ENCODE results near the gene CDT1. TPM values are rescaled to one million over a fixed set of nuclear protein-coding genes. Genes with fewer than 3 reads are reported as not detected.

Gene CDT1
- total and polyA plus RNA-seq, 10 of the 15 experiments (the other 5 are each of a cell fraction or from before 2014, with no cell fraction given): 0.50 to 87.6 (median 8.8) TPM

DNA sequence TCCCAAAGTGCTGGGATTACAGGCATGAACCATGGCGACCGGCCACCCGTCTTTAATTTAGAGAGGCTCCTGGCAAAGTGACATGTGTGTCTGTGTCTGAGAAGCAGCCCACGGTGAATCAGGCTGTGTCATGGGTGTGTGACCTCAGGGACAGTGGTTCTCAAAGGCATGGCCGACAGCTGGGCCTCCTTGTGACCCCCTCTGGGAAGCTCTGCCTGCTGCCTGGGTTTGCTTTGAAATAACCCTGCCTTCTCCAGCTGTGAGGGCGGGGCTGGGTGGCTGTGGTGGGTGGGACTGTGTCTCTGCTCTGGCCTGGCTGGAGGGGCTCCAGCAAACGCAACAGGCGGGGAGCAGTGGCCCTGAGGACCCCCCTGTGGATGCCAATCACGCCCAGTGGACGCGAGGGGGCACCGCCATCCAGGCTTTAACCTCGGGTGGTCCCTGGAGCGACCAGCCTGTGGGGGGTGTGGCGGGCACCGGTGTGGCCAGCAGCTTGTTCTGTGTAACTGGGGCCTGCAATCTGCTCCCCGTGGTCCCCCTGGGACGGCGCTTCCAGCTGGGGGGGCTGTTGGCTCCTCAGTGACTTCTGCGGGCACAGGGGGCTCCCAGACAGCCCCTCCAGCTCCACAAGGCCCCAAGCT is 16.9 kb downstream of the CDT1 start:
- no peak for TF ChIP-seq JUNB (IDR thresholded peaks at IDR 0.05)
- TF ChIP-seq, protein P1, sequence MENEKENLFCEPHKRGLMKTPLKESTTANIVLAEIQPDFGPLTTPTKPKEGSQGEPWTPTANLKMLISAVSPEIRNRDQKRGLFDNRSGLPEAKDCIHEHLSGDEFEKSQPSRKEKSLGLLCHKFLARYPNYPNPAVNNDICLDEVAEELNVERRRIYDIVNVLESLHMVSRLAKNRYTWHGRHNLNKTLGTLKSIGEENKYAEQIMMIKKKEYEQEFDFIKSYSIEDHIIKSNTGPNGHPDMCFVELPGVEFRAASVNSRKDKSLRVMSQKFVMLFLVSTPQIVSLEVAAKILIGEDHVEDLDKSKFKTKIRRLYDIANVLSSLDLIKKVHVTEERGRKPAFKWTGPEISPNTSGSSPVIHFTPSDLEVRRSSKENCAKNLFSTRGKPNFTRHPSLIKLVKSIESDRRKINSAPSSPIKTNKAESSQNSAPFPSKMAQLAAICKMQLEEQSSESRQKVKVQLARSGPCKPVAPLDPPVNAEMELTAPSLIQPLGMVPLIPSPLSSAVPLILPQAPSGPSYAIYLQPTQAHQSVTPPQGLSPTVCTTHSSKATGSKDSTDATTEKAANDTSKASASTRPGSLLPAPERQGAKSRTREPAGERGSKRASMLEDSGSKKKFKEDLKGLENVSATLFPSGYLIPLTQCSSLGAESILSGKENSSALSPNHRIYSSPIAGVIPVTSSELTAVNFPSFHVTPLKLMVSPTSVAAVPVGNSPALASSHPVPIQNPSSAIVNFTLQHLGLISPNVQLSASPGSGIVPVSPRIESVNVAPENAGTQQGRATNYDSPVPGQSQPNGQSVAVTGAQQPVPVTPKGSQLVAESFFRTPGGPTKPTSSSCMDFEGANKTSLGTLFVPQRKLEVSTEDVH (IDR thresholded peaks at IDR 0.05; ENCODE audit: low read depth, partially characterized antibody): no peak
- TF ChIP-seq NRF1 (conservative IDR thresholded peaks at IDR 0.05; ENCODE audit: low read depth, low read length): no peak
- TF ChIP-seq CEBPB (IDR thresholded peaks at IDR 0.05; ENCODE audit: borderline replicate concordance in 1 of 2, low read depth in 2 of 2, low read length in 2 of 2): no peak
- TF ChIP-seq, protein P2, sequence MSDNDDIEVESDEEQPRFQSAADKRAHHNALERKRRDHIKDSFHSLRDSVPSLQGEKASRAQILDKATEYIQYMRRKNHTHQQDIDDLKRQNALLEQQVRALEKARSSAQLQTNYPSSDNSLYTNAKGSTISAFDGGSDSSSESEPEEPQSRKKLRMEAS (IDR thresholded peaks at IDR 0.05; ENCODE audit: low read depth, low read length): no peak
- TF ChIP-seq, protein P3, sequence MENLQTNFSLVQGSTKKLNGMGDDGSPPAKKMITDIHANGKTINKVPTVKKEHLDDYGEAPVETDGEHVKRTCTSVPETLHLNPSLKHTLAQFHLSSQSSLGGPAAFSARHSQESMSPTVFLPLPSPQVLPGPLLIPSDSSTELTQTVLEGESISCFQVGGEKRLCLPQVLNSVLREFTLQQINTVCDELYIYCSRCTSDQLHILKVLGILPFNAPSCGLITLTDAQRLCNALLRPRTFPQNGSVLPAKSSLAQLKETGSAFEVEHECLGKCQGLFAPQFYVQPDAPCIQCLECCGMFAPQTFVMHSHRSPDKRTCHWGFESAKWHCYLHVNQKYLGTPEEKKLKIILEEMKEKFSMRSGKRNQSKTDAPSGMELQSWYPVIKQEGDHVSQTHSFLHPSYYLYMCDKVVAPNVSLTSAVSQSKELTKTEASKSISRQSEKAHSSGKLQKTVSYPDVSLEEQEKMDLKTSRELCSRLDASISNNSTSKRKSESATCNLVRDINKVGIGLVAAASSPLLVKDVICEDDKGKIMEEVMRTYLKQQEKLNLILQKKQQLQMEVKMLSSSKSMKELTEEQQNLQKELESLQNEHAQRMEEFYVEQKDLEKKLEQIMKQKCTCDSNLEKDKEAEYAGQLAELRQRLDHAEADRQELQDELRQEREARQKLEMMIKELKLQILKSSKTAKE (IDR thresholded peaks at IDR 0.05; ENCODE audit: low read depth, poor library complexity, severe bottlenecking): no peak
- TF ChIP-seq PAX8 (IDR thresholded peaks at IDR 0.05): no peak
- TF ChIP-seq, protein P4, sequence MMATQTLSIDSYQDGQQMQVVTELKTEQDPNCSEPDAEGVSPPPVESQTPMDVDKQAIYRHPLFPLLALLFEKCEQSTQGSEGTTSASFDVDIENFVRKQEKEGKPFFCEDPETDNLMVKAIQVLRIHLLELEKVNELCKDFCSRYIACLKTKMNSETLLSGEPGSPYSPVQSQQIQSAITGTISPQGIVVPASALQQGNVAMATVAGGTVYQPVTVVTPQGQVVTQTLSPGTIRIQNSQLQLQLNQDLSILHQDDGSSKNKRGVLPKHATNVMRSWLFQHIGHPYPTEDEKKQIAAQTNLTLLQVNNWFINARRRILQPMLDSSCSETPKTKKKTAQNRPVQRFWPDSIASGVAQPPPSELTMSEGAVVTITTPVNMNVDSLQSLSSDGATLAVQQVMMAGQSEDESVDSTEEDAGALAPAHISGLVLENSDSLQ (IDR thresholded peaks at IDR 0.05): no peak
- no peak for TF ChIP-seq POLR2AphosphoS2 (IDR thresholded peaks at IDR 0.05; ENCODE audit: low read depth, low read length)
- no peak for TF ChIP-seq IKZF1 (conservative IDR thresholded peaks at IDR 0.05)
- no peak for TF ChIP-seq EED (IDR thresholded peaks at IDR 0.05; ENCODE audit: low read depth)
- TF ChIP-seq IRF4 (IDR thresholded peaks at IDR 0.05; ENCODE audit: low read depth, low read length): no peak
- TF ChIP-seq, protein P5, sequence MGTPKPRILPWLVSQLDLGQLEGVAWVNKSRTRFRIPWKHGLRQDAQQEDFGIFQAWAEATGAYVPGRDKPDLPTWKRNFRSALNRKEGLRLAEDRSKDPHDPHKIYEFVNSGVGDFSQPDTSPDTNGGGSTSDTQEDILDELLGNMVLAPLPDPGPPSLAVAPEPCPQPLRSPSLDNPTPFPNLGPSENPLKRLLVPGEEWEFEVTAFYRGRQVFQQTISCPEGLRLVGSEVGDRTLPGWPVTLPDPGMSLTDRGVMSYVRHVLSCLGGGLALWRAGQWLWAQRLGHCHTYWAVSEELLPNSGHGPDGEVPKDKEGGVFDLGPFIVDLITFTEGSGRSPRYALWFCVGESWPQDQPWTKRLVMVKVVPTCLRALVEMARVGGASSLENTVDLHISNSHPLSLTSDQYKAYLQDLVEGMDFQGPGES (IDR thresholded peaks at IDR 0.05): no peak
- no peak for TF ChIP-seq PML (IDR thresholded peaks at IDR 0.05; ENCODE audit: low read length)
- TF ChIP-seq EP300 (IDR thresholded peaks at IDR 0.05; ENCODE audit: borderline replicate concordance in 1 of 2, control insufficient read depth in 1 of 2, low read depth in 2 of 2, low read length in 2 of 2): no peak
- TF ChIP-seq GATAD2B (conservative IDR thresholded peaks at IDR 0.05; ENCODE audit: low read depth): no peak
- no peak for TF ChIP-seq SMC3 (IDR thresholded peaks at IDR 0.05; ENCODE audit: borderline replicate concordance, low read length)
- ChIA-PET SMC1A (ENCODE audit: uncharacterized antibody, unreplicated experiment) (no interaction called here), CTCF (no interaction called here), POLR2A (no interaction called here), RAD21 (ENCODE audit: unreplicated experiment) (interaction anchor here (0.6 kb wide), 1 partner anchor 75 kb away, joined by 3 read pairs; no protein-coding TSS in a partner anchor)
- Histone ChIP-seq H3K4me1 (ENCODE audit: control insufficient read depth, insufficient read depth, low read length) (no peaks in the 10 kb centered on the region), H3K79me2 (ENCODE audit: control insufficient read depth, insufficient read depth, low read length) (no peaks in the 10 kb centered on the region), H2AFZ (ENCODE audit: control insufficient read depth, low read depth, low read length) (no peak overlapping the region), H3K4me3 (no peak overlapping the region), H3K36me3 (ENCODE audit: control insufficient read depth in 2 of 2, insufficient read depth in 2 of 2, low read length in 1 of 2) (no peaks in the 10 kb centered on the region), H3K9ac (ENCODE audit: control insufficient read depth, insufficient read depth, low read length) (no peak overlapping the region), H3K4me2 (ENCODE audit: control insufficient read depth, insufficient read depth) (no peak overlapping the region), H3K27me3 (replicated peaks in 1 of 2; ENCODE audit: control insufficient read depth in 2 of 2, insufficient read depth in 2 of 2, low read length in 1 of 2) (no peaks in the 10 kb centered on the region), H3K9me3 (replicated peaks; ENCODE audit: control insufficient read depth, insufficient read depth, low read length) (no peaks in the 10 kb centered on the region), H4K20me1 (ENCODE audit: control insufficient read depth, insufficient read depth) (no peaks in the 10 kb centered on the region), H3K27ac (ENCODE audit: control insufficient read depth, insufficient read depth) (no peak overlapping the region)
- BruUV-seq (replicated peaks): no TSS peak
- 74% methylated on average over 20 of the region's 20 CpGs for WGBS (ENCODE audit: insufficient coverage, insufficient replicate concordance, low lambda C conversion rate, missing lambda C conversion rate)
- FAIRE-seq (no peak), DNase-seq (ENCODE audit: low read depth, low spot score) (no peak), ATAC-seq (no peak)
- intact Hi-C loops (cut with micrococcal nuclease; ENCODE audit: unreplicated experiment) (no loop called here), in situ Hi-C loops (cut with MboI) (loop anchor here (5.0 kb wide), 1 partner anchor 347 kb away; no protein-coding TSS in a partner anchor)
